IMR-90 (cell line): ENCODE results near the gene RPS16.
A peak's percentile ranks its signal among the peaks of the same experiment; 100 is the strongest.

Experiments used
- CEBPB ChIP-seq: IDR thresholded peaks from 2 replicates; pipeline ENCODE4 v1.6.1; 2012; ENCODE audit warnings: low read depth, low read length, improper control_type of control experiment
- CHD1 ChIP-seq: IDR thresholded peaks from 2 replicates; pipeline ENCODE4 v1.6.1; 2012; ENCODE audit warnings: low read depth, low read length, improper control_type of control experiment
- CTCF ChIP-seq: conservative IDR thresholded peaks from 2 replicates; pipeline ENCODE4 v1.5.1; 2012; ENCODE audit warnings: mild to moderate bottlenecking, low read depth, low read length, improper control_type of control experiment
- ELK1 ChIP-seq: fragments of 150-350 bp; IDR thresholded peaks from 2 replicates; pipeline ENCODE4 v1.6.1; 2016; ENCODE audit warnings: low read depth, mild to moderate bottlenecking, low read length, moderate library complexity, borderline replicate concordance
- MAZ ChIP-seq: IDR thresholded peaks from 2 replicates; pipeline ENCODE4 v1.6.1; 2012; ENCODE audit warnings: low read depth, mild to moderate bottlenecking, low read length, improper control_type of control experiment, moderate library complexity, borderline replicate concordance
- MXI1 ChIP-seq: IDR thresholded peaks from 2 replicates; pipeline ENCODE4 v1.6.1; 2012; ENCODE audit warnings: low read depth, mild to moderate bottlenecking, low read length, moderate library complexity, borderline replicate concordance
- NFE2L2 ChIP-seq: fragments of 150-350 bp; IDR thresholded peaks from 2 replicates; pipeline ENCODE4 v1.6.1; 2016; ENCODE audit warnings: low read depth, mild to moderate bottlenecking, low read length
- POLR2A ChIP-seq: IDR thresholded peaks from 2 replicates; pipeline ENCODE4 v1.6.1; 2012; ENCODE audit warnings: mild to moderate bottlenecking, low read depth, low read length
- RAD21 ChIP-seq: IDR thresholded peaks from 2 replicates; pipeline ENCODE4 v1.6.1; 2012; ENCODE audit warnings: low read length, improper control_type of control experiment
- RFX5 ChIP-seq: IDR thresholded peaks from 2 replicates; pipeline ENCODE4 v1.8.0; 2012; ENCODE audit warnings: low read depth, mild to moderate bottlenecking, low read length, moderate library complexity
- USF2 ChIP-seq: fragments of 150-350 bp; IDR thresholded peaks from 2 replicates; pipeline ENCODE4 v1.6.1; 2017; ENCODE audit warnings: mild to moderate bottlenecking, antibody characterized with exemption, low read length, low read depth

- TF ChIP-seq POLR2A = peak; percentile 98
- no peak for TF ChIP-seq CTCF
- no peak for TF ChIP-seq RFX5
- no peak for TF ChIP-seq CEBPB
- peak; percentile 99 for TF ChIP-seq CHD1
- TF ChIP-seq NFE2L2 = peak; percentile 25; the same call in 1 of the 2 replicates
- TF ChIP-seq ELK1 = no peak
- TF ChIP-seq USF2 = peak; percentile 63
- no peak for TF ChIP-seq RAD21
- TF ChIP-seq MAZ = peak; percentile 75
- TF ChIP-seq MXI1 = no peak; the same call in 1 of the 2 replicates
Measured at GRCh38 chr19:39406656-39407409, 28.9 kb downstream of the RPS16 start, which contains the start of gene ZFP36.
